ACHN (cell line): ENCODE data around the gene PDE6B.

ENCODE experiments used
- DNase-seq: peaks from one replicate; pipeline ENCODE4 v3.0.0-alpha.2; 2015
- in situ Hi-C: cut with HindIII; loops from 2 replicates; pipeline ENCODE4 v1.10.0; 2017; ENCODE audit warnings: low sequenced_read_pairs, low pct_ligation_motif_present, low pct_unique_long_range_greater_than_20kb

PDE6B gene

DNA sequence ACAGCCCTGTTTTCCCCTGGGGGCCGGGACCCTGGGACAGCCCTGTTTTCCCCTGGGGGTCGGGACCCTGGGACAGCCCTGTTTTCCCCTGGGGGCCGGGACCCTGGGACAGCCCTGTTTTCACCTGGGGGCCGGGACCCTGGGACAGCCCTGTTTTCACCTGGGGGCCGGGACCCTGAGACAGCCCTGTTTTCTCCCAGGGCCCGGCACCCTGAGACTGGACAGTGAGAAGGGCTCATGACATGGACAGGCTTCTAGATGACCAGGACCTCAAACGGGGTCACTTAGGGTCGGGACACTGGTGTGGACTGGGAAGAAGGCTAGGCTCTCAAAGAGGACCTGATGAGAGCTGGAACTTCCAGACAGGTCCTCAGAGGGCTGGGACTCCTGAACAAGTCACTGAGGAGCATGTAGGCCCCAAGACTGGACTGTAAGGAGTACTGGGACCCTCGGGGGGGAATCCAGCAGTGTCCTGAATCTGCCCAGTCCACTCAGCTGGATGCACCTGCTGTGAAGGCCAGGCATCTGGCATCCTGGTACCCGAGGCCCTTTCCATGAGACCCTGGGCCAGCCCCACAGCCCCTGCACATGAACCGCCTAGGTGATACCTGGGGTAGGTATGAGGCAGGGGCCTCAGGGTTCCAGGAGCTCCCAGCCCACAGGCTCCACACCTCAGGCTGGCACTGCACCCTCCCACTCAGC, 82.7 kb downstream of the PDE6B start:
- in situ Hi-C loops = no loop called here
- no peak for DNase-seq

DNA sequence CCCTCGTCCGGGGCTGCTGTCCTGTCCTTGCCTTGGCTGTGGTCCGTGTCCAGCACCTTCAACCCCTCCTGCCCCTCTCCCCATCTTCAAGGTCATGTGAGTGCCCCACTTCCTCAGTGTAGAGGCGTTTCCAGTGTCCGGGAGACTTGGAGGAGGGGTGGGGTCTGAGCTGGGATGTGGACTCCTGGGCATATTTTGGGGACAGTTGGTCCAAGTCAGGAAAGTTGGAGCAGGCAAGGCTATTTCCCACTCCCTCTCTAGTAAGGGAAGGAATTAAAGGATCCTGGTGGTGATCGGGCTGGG, 83.2 kb downstream of the PDE6B start:
- in situ Hi-C loops = no loop called here
- no peak for DNase-seq

DNA sequence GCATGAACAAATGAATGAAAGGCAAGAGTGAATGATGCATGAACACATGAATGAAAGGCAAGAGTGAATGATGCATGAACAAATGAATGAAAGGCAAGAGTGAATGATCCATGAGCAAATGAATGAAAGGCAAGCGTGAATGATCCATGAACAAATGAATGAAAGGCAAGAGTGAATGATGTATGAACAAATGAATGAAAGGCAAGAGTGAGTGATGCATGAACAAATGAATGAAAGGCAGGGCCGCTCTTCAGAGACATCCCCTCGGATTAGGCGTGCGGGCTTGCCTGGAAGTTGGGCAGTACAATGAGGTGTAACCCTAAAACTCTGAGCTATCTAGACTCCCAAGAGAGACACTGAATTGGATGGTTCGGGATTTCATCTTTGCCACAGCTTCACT, 84.0 kb downstream of the PDE6B start:
- in situ Hi-C loops = no loop called here

DNA sequence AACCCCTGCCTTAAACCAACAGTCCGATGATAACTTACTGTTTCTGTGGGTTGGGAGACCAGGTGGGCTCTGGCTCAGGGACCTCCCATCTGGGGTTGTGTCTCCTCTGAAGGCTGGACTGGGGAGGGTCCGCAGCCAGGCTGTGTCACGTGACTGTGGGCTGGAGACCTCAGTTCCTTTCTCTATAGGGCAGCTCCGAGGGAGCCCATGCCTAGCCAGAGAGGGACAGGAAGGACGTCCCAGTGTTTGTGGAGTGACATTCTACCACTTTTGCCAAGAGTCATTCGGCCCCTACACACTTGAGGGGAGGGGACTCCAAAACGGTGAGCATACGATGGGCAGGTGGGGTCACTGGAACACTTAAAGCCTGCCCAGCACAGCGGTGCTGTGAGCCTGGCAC, 84.7 kb downstream of the PDE6B start:
- in situ Hi-C loops = no loop called here
- no peak for DNase-seq

More for the DNA sequence above, 84.0 kb downstream of the PDE6B start:
- DNase-seq = no peak

DNA sequence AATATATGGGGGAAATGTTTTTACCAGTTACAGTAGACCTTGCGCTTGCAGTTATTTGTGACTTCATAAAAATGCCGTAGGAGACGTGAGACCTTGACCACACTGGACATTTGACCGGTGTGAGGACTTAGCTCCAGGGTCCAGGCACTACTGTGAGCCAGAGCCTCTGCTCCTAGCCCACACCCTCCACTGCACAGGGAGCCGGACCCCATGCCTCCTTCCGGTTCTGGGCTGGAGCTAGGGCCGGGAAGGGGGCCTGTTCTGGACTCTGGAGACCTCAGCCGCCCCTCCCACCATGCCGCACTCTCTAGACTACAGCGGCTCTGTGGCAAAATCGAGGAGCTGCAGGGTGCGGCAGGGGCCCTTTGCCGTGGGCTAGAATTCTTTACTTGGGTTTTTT, 85.5 kb downstream of the PDE6B start:
- no peak for DNase-seq
- in situ Hi-C loops = no loop called here

DNA sequence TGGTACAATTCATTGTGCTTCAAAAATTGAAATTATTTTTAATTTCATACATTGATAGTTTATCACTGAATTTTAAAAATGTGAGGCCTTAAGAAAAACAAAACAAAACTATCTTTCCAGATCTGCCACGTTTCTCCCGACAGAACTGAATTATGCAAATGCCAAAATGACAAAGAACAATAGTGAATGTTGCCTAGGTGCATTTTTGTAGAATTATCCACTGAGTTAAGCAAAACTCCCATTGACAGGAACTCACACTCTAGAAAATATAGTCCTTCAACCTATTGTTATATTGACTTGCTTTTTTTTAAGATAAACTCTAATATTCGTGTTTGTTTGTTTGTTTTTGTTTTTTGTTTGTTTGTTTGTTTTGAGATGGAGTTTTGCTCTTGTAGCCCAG, 86.7 kb downstream of the PDE6B start:
- in situ Hi-C loops = no loop called here
- DNase-seq = no peak

DNA sequence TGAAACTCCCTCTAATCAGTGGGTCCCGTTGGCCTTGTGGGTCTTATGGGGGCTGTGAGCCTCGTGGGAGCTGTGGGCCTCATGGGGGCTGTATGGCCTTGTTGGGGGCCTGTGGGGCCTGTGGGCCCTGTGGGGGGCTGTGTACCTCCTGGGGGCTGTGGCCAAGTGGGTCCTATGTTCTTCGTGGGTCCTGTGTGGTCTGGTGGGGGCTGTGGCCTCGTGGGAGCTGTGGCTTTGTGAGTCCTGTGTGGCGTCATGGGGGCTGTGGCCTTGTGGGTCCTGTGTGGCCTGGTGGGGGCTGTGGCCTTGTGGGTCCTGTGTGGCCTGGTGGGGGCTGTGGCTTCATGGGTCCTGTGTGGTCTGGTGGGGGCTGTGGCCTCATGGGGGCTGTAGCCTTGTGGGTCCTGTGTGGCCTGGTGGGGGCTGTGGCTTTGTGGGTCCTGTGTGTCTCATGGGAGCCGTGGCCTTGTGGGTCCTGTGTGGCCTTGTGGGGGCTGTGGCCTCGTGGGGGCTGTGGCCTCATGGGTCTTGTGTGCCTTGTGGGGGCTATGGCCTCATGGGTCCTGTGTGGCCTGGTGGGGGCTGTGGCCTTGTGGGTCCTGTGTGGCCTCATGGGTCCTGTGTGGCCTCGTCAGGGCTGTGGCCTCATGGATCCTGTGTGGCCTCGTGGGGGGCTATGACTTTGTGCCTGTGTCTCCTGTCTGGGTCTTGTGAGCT, 87.7 kb downstream of the PDE6B start:
- no peak for DNase-seq

DNA sequence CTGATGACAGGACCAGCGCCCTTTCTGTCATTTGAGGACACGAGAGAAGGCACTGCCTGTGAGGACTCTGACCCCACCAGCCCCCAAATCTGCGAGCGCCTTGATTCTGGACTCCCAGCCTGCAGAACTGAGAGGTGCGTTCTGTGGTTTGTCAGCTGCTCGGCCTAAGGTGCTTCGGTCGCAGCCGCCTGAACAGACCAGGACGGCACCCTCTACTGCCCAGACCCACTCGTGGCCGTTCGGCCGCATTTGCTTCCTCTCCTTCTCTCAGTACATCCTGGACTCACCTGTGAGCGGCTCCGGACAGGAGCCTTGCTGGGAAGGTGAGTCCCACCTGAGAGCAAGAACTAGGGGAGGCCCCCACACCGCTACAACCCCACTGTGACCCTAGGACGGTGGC, 88.7 kb downstream of the PDE6B start:
- DNase-seq = no peak
- in situ Hi-C loops = no loop called here

More for the DNA sequence above, 87.7 kb downstream of the PDE6B start:
- in situ Hi-C loops = no loop called here

DNA sequence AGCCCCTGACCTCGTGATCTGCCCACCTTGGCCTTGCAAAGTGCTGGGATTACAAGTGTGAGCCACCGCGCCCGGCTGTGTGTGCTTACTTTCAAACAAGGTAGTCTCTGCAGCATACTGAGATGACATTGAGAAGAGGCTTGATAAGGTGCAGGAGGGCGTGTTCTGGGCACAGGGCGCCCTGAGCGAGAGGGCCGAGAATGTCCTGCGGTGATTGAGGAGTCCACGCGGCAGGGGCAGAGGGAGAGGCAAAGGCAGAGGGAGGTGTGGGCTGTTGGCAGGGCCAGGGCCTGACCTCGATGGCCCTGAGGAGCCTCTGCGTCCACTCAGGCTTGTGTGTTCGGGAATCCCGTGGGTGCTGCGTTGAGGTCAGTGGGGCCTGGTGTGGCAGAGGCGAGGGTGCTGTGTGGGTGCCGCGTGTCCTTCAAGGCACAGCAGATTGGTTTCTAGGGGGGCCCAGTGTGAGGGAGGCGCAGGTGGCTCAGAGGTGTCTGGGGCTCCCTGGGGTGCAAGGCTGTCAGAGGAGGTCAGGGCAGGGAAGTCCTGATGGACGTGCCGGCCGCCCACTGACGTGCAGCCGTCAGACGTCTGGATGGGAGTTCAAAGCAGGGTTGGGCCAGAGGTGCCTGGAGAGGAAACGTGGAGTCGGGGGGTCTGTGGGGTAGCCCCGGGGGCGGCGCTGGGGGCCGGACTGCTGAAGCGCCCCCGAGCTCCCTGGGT, 92.4 kb downstream of the PDE6B start:
- no peak for DNase-seq
- in situ Hi-C loops = no loop called here

DNA sequence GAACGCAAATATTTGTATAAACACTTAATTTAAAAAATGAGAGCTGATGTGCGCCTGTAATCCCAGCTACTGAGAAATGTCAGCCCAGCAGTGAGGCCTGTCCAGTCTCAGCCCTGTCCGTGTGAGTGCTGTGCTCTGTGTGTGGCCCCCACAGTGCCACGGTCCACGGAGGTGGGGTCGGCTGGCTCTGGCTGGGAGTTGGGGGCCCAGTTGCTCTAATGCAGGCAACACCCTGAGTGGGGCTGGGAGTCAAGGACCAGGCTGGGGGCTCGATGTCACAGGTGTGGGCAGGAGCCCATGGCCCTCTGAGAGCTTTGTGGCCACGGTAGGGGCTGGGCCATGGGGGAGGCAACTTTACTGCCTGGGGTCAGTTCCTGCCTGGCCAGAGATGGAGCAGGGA, 93.1 kb downstream of the PDE6B start:
- in situ Hi-C loops = no loop called here
- DNase-seq = no peak
